Ovary (tissue), 9 donors: ENCODE results near the gene SARM1. TPM values are rescaled to one million over a fixed set of nuclear protein-coding genes. Genes with fewer than 3 reads are reported as not detected.

Experiments used
- DNase-seq, 5 donors: peaks; one replicate each; pipeline ENCODE4 v3.0.0-alpha.2; 2019 to 2020
- H3K27ac ChIP-seq, 2 donors: fragments of 200-600 bp; one replicate each; pipeline versions ENCODE4 v1.5.1 to v1.8.0; 2019 to 2022
- H3K27me3 ChIP-seq: fragments of 200-600 bp; one replicate; pipeline ENCODE4 v1.8.0; 2022
- H3K36me3 ChIP-seq: fragments of 200-600 bp; sonication (generic); one replicate; pipeline ENCODE4 v1.5.1; 2019
- H3K4me1 ChIP-seq: one replicate; pipeline ENCODE4 v1.8.1; 2013; ENCODE audit warnings: mild to moderate bottlenecking, moderate library complexity; ENCODE audit not compliant: insufficient read depth
- H3K4me3 ChIP-seq: fragments of 200-600 bp; sonication (generic); one replicate; pipeline ENCODE4 v1.5.1; 2017
- H3K9me3 ChIP-seq, 2 donors: fragments of 200-600 bp in 1 of 2; sonication (generic) in 1 of 2; one replicate each; pipeline versions ENCODE4 v1.5.1 to v1.8.1; 2013 to 2019; ENCODE audit warnings: mild to moderate bottlenecking in 1 of 2, moderate library complexity in 1 of 2
- CTCF ChIP-seq, 3 donors: fragments of 450-650 bp in 2 of 3; fragments of 200-600 bp in 1 of 3; IDR thresholded peaks; one replicate each; pipeline versions ENCODE4 v1.5.1 to v1.8.0; 2016 to 2022; ENCODE audit warnings: antibody characterized with exemption in 3 of 3, mild to moderate bottlenecking in 1 of 3
- EP300 ChIP-seq: sonication (generic); formaldehyde crosslinking; IDR thresholded peaks from one replicate; pipeline ENCODE4 v1.6.1; 2017; ENCODE audit warnings: antibody characterized with exemption
- POLR2A ChIP-seq: fragments of 450-650 bp; IDR thresholded peaks from one replicate; pipeline ENCODE4 v1.6.1; 2017; ENCODE audit warnings: antibody characterized with exemption, mild to moderate bottlenecking, moderate library complexity
- WGBS, 3 donors: extraction: QIAGEN DNeasy Blood & Tissue Kit in 1 of 3; methylation state at CpG; one replicate each; pipeline versions ENCODE4 v1.1.5 to v1.1.7; 2013 to 2017; 5-methylcytosine and 5-hydroxymethylcytosine counted together
- intact Hi-C, 4 donors: fragments of 100-400 bp; cut with DNase I; formaldehyde crosslinking; loops; one replicate each; pipeline versions ENCODE4 v1.11.0 to v1.15.1; 2022 to 2023
- polyA plus RNA-seq, 2 donors: library from polyadenylated mRNA; stranded (reverse); fragments of 200-250 nt in 1 of 2; fragments of 350-450 nt in 1 of 2; fragmentation: Illumina TruSeq in 1 of 2; extraction: RNeasy Lipid Tissue Mini Kit (QIAGEN cat#74804) in 1 of 2; gene quantifications; one replicate each; pipeline ENCODE4 v1.2.3, GENCODE V29; 2013 to 2014
- total RNA-seq, 7 donors: library from RNA; depleted of rRNA in 2 of 7; stranded (reverse); fragments of >200 nt in 2 of 7; fragmentation: NEBNext Ultra II Directional in 3 of 7; extraction: Animal tissue kit (Norgen Biotek cat#: 25700) in 3 of 7; gene quantifications; one replicate each; pipeline versions ENCODE4 v1.1.0 to v1.2.4, GENCODE V29; 2016 to 2023
- donor health status: DM: no; HTN: no; CAD: no; lungs with moderate emphysema.
- donor health status: DM: no; HTN: no; CAD: no.
- donor health status: Bipolar disorder and iron deficiency.
- donor health status: DM: yes; HTN: yes; CAD: no.
- donor health status: DM: no; HTN: no; CAD: no.
- donor health status: DM: yes; HTN: yes; CAD: no.

SARM1 gene
- total and polyA plus RNA-seq, 9 donors = 7.4 to 21.5 (median 14.1) TPM

- WGBS, 3 donors = 92 to 96% (median 95%) methylated on average over 2 of the region's 2 CpGs
- Histone ChIP-seq H3K27ac (no peak overlapping the region), H3K9me3 (no peaks in the 10 kb centered on the region), H3K4me1 (no peaks in the 10 kb centered on the region), H3K4me3 (no peak overlapping the region), H3K27me3 (no peaks in the 10 kb centered on the region), H3K36me3 (no peaks in the 10 kb centered on the region)
- intact Hi-C loops = no loop called here
- TF ChIP-seq POLR2A (no peak), CTCF (IDR thresholded peaks at IDR 0.05) (no peak)
- no peak for DNase-seq
Observed at GRCh38 chr17:28390563-28390962, 19.1 kb downstream of the SARM1 start.

GRCh38 chr17:28390984-28391383 lies 19.5 kb downstream of the SARM1 start:
- Histone ChIP-seq H3K4me3 (no peak overlapping the region), H3K4me1 (no peaks in the 10 kb centered on the region), H3K9me3 (no peaks in the 10 kb centered on the region), H3K27ac (no peak overlapping the region), H3K36me3 (no peaks in the 10 kb centered on the region), H3K27me3 (no peaks in the 10 kb centered on the region)
- 84 to 90% (median 90%) methylated on average over 1 of the region's 1 CpG for WGBS, 3 donors
- intact Hi-C loops = no loop called here
- TF ChIP-seq CTCF (IDR thresholded peaks at IDR 0.05) (no peak), POLR2A (no peak), EP300 (no peak)
- peak in 1 of 5 donors; percentile 3 for DNase-seq

GRCh38 chr17:28391401-28391800 lies 19.9 kb downstream of the SARM1 start:
- H3K9me3 ChIP-seq = no peaks in the 10 kb centered on the region
- H3K27ac ChIP-seq = no peak overlapping the region
- H3K27me3 ChIP-seq = no peaks in the 10 kb centered on the region
- H3K36me3 ChIP-seq = no peaks in the 10 kb centered on the region
- no peaks in the 10 kb centered on the region for H3K4me1 ChIP-seq
- 50 to 88% (median 71%) methylated on average over 2 of the region's 2 CpGs for WGBS, 3 donors
- no peak for TF ChIP-seq EP300
- no peak for TF ChIP-seq CTCF (IDR thresholded peaks at IDR 0.05)
- no peak for TF ChIP-seq POLR2A
- DNase-seq = peak in 1 of 5 donors; percentile 3
- intact Hi-C loops = no loop called here
- no peak overlapping the region for H3K4me3 ChIP-seq

GRCh38 chr17:28392491-28392890 lies 21.0 kb downstream of the SARM1 start:
- H3K4me3 ChIP-seq = no peak overlapping the region
- intact Hi-C loops = loop anchor here in 1 of 4 donors (2.0 kb wide), 1 partner anchor 20 kb away; no protein-coding TSS in a partner anchor
- TF ChIP-seq EP300 = no peak
- TF ChIP-seq CTCF (IDR thresholded peaks at IDR 0.05) = no peak
- TF ChIP-seq POLR2A = no peak
- no peaks in the 10 kb centered on the region for H3K36me3 ChIP-seq
- no peak overlapping the region for H3K27ac ChIP-seq
- H3K9me3 ChIP-seq = no peaks in the 10 kb centered on the region
- no peaks in the 10 kb centered on the region for H3K4me1 ChIP-seq
- H3K27me3 ChIP-seq = no peaks in the 10 kb centered on the region
- DNase-seq = peak in 1 of 5 donors; percentile 12
- WGBS, 3 donors = 76 to 86% (median 78%) methylated on average over 10 of the region's 10 CpGs
